K562 (cell line): Measurements from ENCODE around the gene TMEM247.

Source experiments
- CHD2 ChIP-seq: IDR thresholded peaks from 2 replicates; pipeline ENCODE4 v1.6.1; 2011; ENCODE audit warnings: low read depth, low read length
- COPS2 ChIP-seq: fragments of 450-650 bp; conservative IDR thresholded peaks from 2 replicates; pipeline ENCODE4 v1.6.1; 2016; ENCODE audit warnings: mild to moderate bottlenecking, moderate library complexity
- CTCF ChIP-seq, 3 experiments: IDR thresholded peaks in 2 of 3; conservative IDR thresholded peaks in 1 of 3; 2 replicates each; pipeline ENCODE4 v1.5.1; 2011 to 2012; ENCODE audit warnings: low read length in 3 of 3, mild to moderate bottlenecking in 3 of 3, control low read depth in 2 of 3, improper control_type of control experiment in 1 of 3, inconsistent platforms in 1 of 3, low read depth in 1 of 3, mixed read lengths in 1 of 3, moderate library complexity in 1 of 3; ENCODE audit not compliant: insufficient read depth in 2 of 3
- EZH2 ChIP-seq: IDR thresholded peaks from 2 replicates; pipeline ENCODE4 v1.6.1; 2012; ENCODE audit warnings: low read depth, mild to moderate bottlenecking, inconsistent platforms, low read length, borderline replicate concordance
- FOXK2 ChIP-seq, 2 experiments: fragments of 450-650 bp; IDR thresholded peaks in 1 of 2; conservative IDR thresholded peaks in 1 of 2; 2 replicates each; pipeline ENCODE4 v1.6.1; 2016; ENCODE audit warnings: low read depth in 2 of 2, mild to moderate bottlenecking in 1 of 2
- MTA1 ChIP-seq: fragments of 450-650 bp; IDR thresholded peaks from 2 replicates; pipeline ENCODE4 v1.6.1; 2017; ENCODE audit warnings: borderline replicate concordance
- NFIC ChIP-seq: fragments of 450-650 bp; IDR thresholded peaks from 2 replicates; pipeline ENCODE4 v1.6.1; 2017; ENCODE audit warnings: mild to moderate bottlenecking, inconsistent platforms
- ZBED1 ChIP-seq: IDR thresholded peaks from 2 replicates; pipeline ENCODE4 v1.6.1; 2014
- TF ChIP-seq, protein P1 (sequence below): fragments of 450-650 bp; IDR thresholded peaks from 2 replicates; pipeline ENCODE4 v1.6.1; 2016; ENCODE audit warnings: antibody characterized with exemption

DNA sequence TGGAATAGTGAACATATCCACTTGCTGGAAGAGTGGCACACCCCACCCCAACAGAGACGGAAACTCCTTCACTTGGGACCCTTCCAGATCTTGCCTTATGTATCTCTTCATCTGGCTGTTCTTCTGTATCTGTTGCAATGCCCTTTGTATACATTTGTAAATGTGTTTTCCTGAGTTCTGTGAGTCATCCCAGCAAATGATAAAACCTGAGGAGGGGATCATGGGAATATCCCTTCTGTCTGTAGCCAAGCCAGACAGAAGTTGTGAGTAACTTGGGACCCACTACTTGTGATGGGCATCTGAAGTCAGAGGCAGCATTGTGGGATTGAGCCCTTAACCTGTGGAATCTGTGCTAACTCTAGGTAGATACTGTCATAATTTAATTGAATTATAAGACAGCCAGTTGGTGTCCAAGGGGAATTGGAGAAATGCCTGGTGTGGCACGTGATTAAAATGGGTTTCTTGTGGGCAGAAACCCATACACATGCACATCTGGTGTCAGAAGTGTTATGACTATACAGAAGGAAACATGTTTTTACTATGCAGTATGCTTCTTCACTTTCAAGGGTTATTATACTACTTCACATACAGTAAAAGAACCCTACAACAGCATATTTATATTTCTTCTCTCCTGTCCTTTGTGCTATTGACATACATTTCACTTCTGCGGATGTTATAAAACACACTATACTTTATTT, 32.3 kb upstream of the TMEM247 start:
- TF ChIP-seq, protein P1, sequence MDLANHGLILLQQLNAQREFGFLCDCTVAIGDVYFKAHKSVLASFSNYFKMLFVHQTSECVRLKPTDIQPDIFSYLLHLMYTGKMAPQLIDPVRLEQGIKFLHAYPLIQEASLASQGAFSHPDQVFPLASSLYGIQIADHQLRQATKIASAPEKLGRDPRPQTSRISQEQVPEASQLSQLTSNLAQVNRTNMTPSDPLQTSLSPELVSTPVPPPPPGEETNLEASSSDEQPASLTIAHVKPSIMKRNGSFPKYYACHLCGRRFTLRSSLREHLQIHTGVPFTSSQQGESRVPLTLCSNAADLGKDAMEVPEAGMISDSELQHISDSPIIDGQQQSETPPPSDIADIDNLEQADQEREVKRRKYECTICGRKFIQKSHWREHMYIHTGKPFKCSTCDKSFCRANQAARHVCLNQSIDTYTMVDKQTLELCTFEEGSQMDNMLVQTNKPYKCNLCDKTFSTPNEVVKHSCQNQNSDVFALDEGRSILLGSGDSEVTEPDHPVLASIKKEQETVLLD, result no peak
- TF ChIP-seq CHD2 (no peak), COPS2 (no peak), FOXK2 (conservative IDR thresholded peaks at IDR 0.05 in 1 of 2, IDR thresholded peaks at IDR 0.05 in 1 of 2; ENCODE audit: low read depth in 2 of 2) (no peak), ZBED1 (no peak), NFIC (no peak), EZH2 (no peak), MTA1 (no peak), CTCF (IDR thresholded peaks at IDR 0.05 in 2 of 3, conservative IDR thresholded peaks at IDR 0.05 in 1 of 3; ENCODE audit: insufficient read depth in 2 of 3, low read depth in 1 of 3, low read length in 3 of 3) (no peak)
